ENCODE data around the gene TINAG. TPM values are rescaled to one million over a fixed set of nuclear protein-coding genes. Genes with fewer than 3 reads are reported as not detected.

The TINAG gene
- total and polyA plus RNA-seq, 2 of the 13 experiments (the other 11 are each of a cell fraction or from before 2014, with no cell fraction given), result 0.08 to 0.15 TPM

GRCh38 chr6:54357141-54357540, 48.9 kb downstream of the TINAG start:
- no TSS peak for BruUV-seq (replicated peaks)
- Histone ChIP-seq H3K27me3 (ENCODE audit: control insufficient read depth in 1 of 2, insufficient read depth in 2 of 2, low read length in 2 of 2) (no peaks in the 10 kb centered on the region), H3K4me2 (ENCODE audit: low read depth, low read length) (no peak overlapping the region), H4K20me1 (ENCODE audit: insufficient read depth, low read length) (no peaks in the 10 kb centered on the region), H3K27ac (ENCODE audit: extremely low read length, insufficient read depth, low read length) (no peak overlapping the region), H3K36me3 (replicated peaks in 1 of 2; ENCODE audit: control insufficient read depth in 1 of 2, insufficient read depth in 2 of 2, low read length in 2 of 2) (no peaks in the 10 kb centered on the region), H2AFZ (ENCODE audit: low read length) (no peak overlapping the region), H3K9ac (ENCODE audit: insufficient read depth, low read depth, low read length) (no peak overlapping the region), H3K9me3 (ENCODE audit: low read length) (no peaks in the 10 kb centered on the region), H3K4me3 (replicated peaks in 1 of 3; ENCODE audit: insufficient read depth in 1 of 3, low read depth in 2 of 3, low read length in 3 of 3) (no peak overlapping the region), H3K4me1 (ENCODE audit: insufficient read depth, low read length) (no peaks in the 10 kb centered on the region), H3K79me2 (ENCODE audit: insufficient read depth, low read length) (no peaks in the 10 kb centered on the region)
- ATAC-seq (no peak), FAIRE-seq (no peak), DNase-seq (ENCODE audit: low spot score) (no peak)
- in situ Hi-C loops (cut with HindIII; ENCODE audit: extremely low pct_ligation_motif_present, low pct_unique_long_range_greater_than_20kb), result no loop called here
- intact Hi-C loops (cut with micrococcal nuclease; ENCODE audit: unreplicated experiment), result no loop called here
- ChIA-PET CTCF (ENCODE audit: low intra/inter-chr PET ratio, low total read pairs) (no interaction called here), POLR2A (no interaction called here)
- 0% methylated on average over 1 of the region's 1 CpG for WGBS (ENCODE audit: low lambda C conversion rate)
- TF ChIP-seq RAD21 (CRISPR knock-in tag; IDR thresholded peaks at IDR 0.05), result no peak
- no peak for TF ChIP-seq CEBPZ (IDR thresholded peaks at IDR 0.05; ENCODE audit: low read length)
- no peak for TF ChIP-seq EP300 (IDR thresholded peaks at IDR 0.05; ENCODE audit: low read depth in 2 of 2, low read length in 2 of 2)
- TF ChIP-seq EP300 (CRISPR knock-in tag; IDR thresholded peaks at IDR 0.05; ENCODE audit: borderline replicate concordance), result no peak
- TF ChIP-seq FOXP4 (CRISPR knock-in tag; IDR thresholded peaks at IDR 0.05), result no peak
- no peak for TF ChIP-seq MBNL3 (CRISPR knock-in tag; conservative IDR thresholded peaks at IDR 0.05)
- no peak for TF ChIP-seq KLF6 (CRISPR knock-in tag; IDR thresholded peaks at IDR 0.05)
- TF ChIP-seq MIER2 (CRISPR knock-in tag; IDR thresholded peaks at IDR 0.05), result no peak
- no peak for TF ChIP-seq SIN3A (IDR thresholded peaks at IDR 0.05; ENCODE audit: borderline replicate concordance, low read depth, low read length)
- TF ChIP-seq MNT (IDR thresholded peaks at IDR 0.05), result no peak
- TF ChIP-seq MLXIP (CRISPR knock-in tag; IDR thresholded peaks at IDR 0.05; ENCODE audit: borderline replicate concordance), result no peak
- TF ChIP-seq MTA3 (CRISPR knock-in tag; IDR thresholded peaks at IDR 0.05), result no peak
- no peak for TF ChIP-seq PAX8 (CRISPR knock-in tag; IDR thresholded peaks at IDR 0.05; ENCODE audit: borderline replicate concordance)
- no peak for TF ChIP-seq ZNF75D (CRISPR knock-in tag; IDR thresholded peaks at IDR 0.05; ENCODE audit: borderline replicate concordance)
- TF ChIP-seq RCOR2 (CRISPR knock-in tag; IDR thresholded peaks at IDR 0.05), result no peak
- TF ChIP-seq CHD2 (IDR thresholded peaks at IDR 0.05; ENCODE audit: low read depth, low read length), result no peak
